SK-N-SH treated with all-trans-retinoic acid at 6 μM for 48 hours (cell line): ENCODE results near the gene CCDC188.

Experiments
- ATAC-seq: fragments of 200-7000 bp; cut with Tn5 transposase; 3 replicates; pipeline ENCODE4 v1.9.1; 2020; ENCODE audit warnings: mild to moderate bottlenecking, moderate library complexity
- ARNTL ChIP-seq: fragments of 450-650 bp; formaldehyde crosslinking; IDR thresholded peaks from 2 replicates; pipeline ENCODE4 v1.5.0; 2020; ENCODE audit warnings: low read depth, mild to moderate bottlenecking, moderate library complexity, borderline replicate concordance
- BACH2 ChIP-seq: fragments of 250-450 bp; sonication (Bioruptor Pico); IDR thresholded peaks from 2 replicates; pipeline ENCODE4 v1.9.0; 2021; ENCODE audit warnings: mild to moderate bottlenecking, borderline replicate concordance
- CSRNP3 ChIP-seq: fragments of 250-450 bp; sonication (Bioruptor Pico); IDR thresholded peaks from 2 replicates; pipeline ENCODE4 v1.5.1; 2021; ENCODE audit warnings: mild to moderate bottlenecking, moderate library complexity
- ESRRG ChIP-seq: fragments of 250-450 bp; sonication (Bioruptor Pico); IDR thresholded peaks from 2 replicates; pipeline ENCODE4 v1.6.1; 2021; ENCODE audit warnings: mild to moderate bottlenecking
- GLIS3 ChIP-seq: fragments of 250-450 bp; sonication (Bioruptor Pico); IDR thresholded peaks from 2 replicates; pipeline ENCODE4 v1.5.0; 2020; ENCODE audit warnings: mild to moderate bottlenecking, moderate library complexity
- ISL1 ChIP-seq: fragments of 250-450 bp; sonication (Bioruptor Pico); IDR thresholded peaks from 2 replicates; pipeline ENCODE4 v2.1.2; 2022; ENCODE audit warnings: mild to moderate bottlenecking, moderate library complexity
- POU6F1 ChIP-seq: fragments of 250-450 bp; sonication (Bioruptor Pico); IDR thresholded peaks from 2 replicates; pipeline ENCODE4 v1.8.0; 2021; ENCODE audit warnings: low read depth, mild to moderate bottlenecking, moderate library complexity, borderline replicate concordance
- PPARA ChIP-seq: fragments of 250-450 bp; sonication (Bioruptor Pico); IDR thresholded peaks from 2 replicates; pipeline ENCODE4 v1.5.0; 2020; ENCODE audit warnings: mild to moderate bottlenecking, borderline replicate concordance
- RARB ChIP-seq: fragments of 250-450 bp; sonication (Bioruptor Pico); IDR thresholded peaks from 2 replicates; pipeline ENCODE4 v1.8.0; 2021; ENCODE audit warnings: mild to moderate bottlenecking, moderate library complexity
- SNAI2 ChIP-seq: fragments of 250-450 bp; sonication (Bioruptor Pico); IDR thresholded peaks from 2 replicates; pipeline ENCODE4 v1.5.0; 2020; ENCODE audit warnings: mild to moderate bottlenecking, moderate library complexity
- TCF4 ChIP-seq: fragments of 250-450 bp; sonication (Bioruptor Pico); IDR thresholded peaks from 2 replicates; pipeline ENCODE4 v1.8.0; 2021; ENCODE audit warnings: mild to moderate bottlenecking, moderate library complexity, borderline replicate concordance
- TOX ChIP-seq: fragments of 250-450 bp; sonication (Bioruptor Pico); IDR thresholded peaks from 2 replicates; pipeline ENCODE4 v1.8.0; 2021; ENCODE audit warnings: mild to moderate bottlenecking, moderate library complexity, borderline replicate concordance
- ZC3H10 ChIP-seq: fragments of 250-450 bp; sonication (Bioruptor Pico); IDR thresholded peaks from 2 replicates; pipeline ENCODE4 v1.5.1; 2021; ENCODE audit warnings: mild to moderate bottlenecking, moderate library complexity
- ZFP3 ChIP-seq: fragments of 250-450 bp; sonication (Bioruptor Pico); IDR thresholded peaks from 2 replicates; pipeline ENCODE4 v1.5.0; 2020; ENCODE audit warnings: mild to moderate bottlenecking, moderate library complexity
- ZFP30 ChIP-seq: fragments of 450-650 bp; formaldehyde crosslinking; IDR thresholded peaks from 2 replicates; pipeline ENCODE4 v1.5.0; 2022; ENCODE audit warnings: mild to moderate bottlenecking, moderate library complexity
- ZNF565 ChIP-seq: fragments of 450-650 bp; formaldehyde crosslinking; conservative IDR thresholded peaks from 2 replicates; pipeline ENCODE4 v1.5.0; 2020; ENCODE audit warnings: low read depth, mild to moderate bottlenecking, moderate library complexity
- ZNF70 ChIP-seq: fragments of 450-650 bp; formaldehyde crosslinking; IDR thresholded peaks from 2 replicates; pipeline ENCODE4 v1.5.0; 2020; ENCODE audit warnings: mild to moderate bottlenecking, moderate library complexity
- ZNF8 ChIP-seq: fragments of 450-650 bp; formaldehyde crosslinking; IDR thresholded peaks from 2 replicates; pipeline ENCODE4 v1.5.0; 2020; ENCODE audit warnings: mild to moderate bottlenecking, moderate library complexity
- TF ChIP-seq, protein P1 (sequence below): fragments of 250-450 bp; sonication (Bioruptor Pico); IDR thresholded peaks from 2 replicates; pipeline ENCODE4 v1.5.0; 2020; ENCODE audit warnings: mild to moderate bottlenecking, moderate library complexity
- TF ChIP-seq, protein P2 (sequence below): fragments of 250-450 bp; sonication (Bioruptor Pico); IDR thresholded peaks from 2 replicates; pipeline ENCODE4 v1.5.1; 2020; ENCODE audit warnings: low read depth, mild to moderate bottlenecking, moderate library complexity
- TF ChIP-seq, protein P3 (sequence below): fragments of 250-450 bp; sonication (Bioruptor Pico); IDR thresholded peaks from 2 replicates; pipeline ENCODE4 v1.8.0; 2020; ENCODE audit warnings: mild to moderate bottlenecking, moderate library complexity, borderline replicate concordance

CCDC188 gene

DNA sequence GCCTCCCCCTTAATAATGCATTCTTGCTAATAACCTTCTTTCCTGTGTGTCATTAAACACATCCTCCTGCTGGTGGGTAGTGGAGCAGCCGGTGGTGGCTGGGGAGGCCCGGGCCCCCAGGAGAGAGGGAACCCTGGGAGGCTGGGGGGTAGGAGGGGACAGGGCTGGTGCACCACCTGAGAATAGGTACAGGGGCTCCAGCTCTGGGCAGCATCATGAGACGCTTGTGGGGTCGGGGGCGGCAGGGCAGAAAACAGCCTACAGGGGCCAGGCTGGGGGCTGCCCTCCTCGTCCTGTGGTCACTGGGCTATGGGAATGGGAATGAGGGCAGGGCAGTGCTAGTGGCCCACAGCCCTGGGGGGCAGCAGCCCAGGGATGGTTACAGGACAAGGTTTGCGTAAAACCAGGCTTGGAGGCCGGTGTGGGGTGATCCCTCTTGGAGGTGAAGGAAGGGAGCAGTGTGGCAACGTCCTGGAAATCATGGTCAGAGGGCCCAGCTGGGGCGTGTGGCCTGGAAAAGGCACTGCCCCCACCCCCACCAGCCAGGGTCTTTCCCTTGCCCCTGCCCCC lies 18.5 kb upstream of the CCDC188 start:
- no peak for ATAC-seq
- TF ChIP-seq GLIS3 (CRISPR knock-in tag) (no peak), SNAI2 (CRISPR knock-in tag) (no peak), ARNTL (no peak), TOX (CRISPR knock-in tag) (no peak), ZNF565 (CRISPR knock-in tag) (no peak), ZC3H10 (no peak), RARB (CRISPR knock-in tag) (no peak), TCF4 (no peak), PPARA (CRISPR knock-in tag) (no peak), ZNF8 (CRISPR knock-in tag) (no peak)
- TF ChIP-seq, protein P1, sequence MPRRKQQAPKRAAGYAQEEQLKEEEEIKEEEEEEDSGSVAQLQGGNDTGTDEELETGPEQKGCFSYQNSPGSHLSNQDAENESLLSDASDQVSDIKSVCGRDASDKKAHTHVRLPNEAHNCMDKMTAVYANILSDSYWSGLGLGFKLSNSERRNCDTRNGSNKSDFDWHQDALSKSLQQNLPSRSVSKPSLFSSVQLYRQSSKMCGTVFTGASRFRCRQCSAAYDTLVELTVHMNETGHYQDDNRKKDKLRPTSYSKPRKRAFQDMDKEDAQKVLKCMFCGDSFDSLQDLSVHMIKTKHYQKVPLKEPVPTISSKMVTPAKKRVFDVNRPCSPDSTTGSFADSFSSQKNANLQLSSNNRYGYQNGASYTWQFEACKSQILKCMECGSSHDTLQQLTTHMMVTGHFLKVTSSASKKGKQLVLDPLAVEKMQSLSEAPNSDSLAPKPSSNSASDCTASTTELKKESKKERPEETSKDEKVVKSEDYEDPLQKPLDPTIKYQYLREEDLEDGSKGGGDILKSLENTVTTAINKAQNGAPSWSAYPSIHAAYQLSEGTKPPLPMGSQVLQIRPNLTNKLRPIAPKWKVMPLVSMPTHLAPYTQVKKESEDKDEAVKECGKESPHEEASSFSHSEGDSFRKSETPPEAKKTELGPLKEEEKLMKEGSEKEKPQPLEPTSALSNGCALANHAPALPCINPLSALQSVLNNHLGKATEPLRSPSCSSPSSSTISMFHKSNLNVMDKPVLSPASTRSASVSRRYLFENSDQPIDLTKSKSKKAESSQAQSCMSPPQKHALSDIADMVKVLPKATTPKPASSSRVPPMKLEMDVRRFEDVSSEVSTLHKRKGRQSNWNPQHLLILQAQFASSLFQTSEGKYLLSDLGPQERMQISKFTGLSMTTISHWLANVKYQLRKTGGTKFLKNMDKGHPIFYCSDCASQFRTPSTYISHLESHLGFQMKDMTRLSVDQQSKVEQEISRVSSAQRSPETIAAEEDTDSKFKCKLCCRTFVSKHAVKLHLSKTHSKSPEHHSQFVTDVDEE = no peak
- TF ChIP-seq, protein P2, sequence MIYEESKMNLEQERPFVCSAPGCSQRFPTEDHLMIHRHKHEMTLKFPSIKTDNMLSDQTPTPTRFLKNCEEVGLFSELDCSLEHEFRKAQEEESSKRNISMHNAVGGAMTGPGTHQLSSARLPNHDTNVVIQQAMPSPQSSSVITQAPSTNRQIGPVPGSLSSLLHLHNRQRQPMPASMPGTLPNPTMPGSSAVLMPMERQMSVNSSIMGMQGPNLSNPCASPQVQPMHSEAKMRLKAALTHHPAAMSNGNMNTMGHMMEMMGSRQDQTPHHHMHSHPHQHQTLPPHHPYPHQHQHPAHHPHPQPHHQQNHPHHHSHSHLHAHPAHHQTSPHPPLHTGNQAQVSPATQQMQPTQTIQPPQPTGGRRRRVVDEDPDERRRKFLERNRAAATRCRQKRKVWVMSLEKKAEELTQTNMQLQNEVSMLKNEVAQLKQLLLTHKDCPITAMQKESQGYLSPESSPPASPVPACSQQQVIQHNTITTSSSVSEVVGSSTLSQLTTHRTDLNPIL = no peak

GRCh38 chr22:20167643-20168322 lies 16.9 kb upstream of the CCDC188 start:
- no peak for ATAC-seq
- TF ChIP-seq POU6F1 (CRISPR knock-in tag) (no peak), SNAI2 (CRISPR knock-in tag) (no peak), CSRNP3 (CRISPR knock-in tag) (no peak), TCF4 (no peak), ZNF70 (no peak), ZFP3 (CRISPR knock-in tag) (no peak), ISL1 (CRISPR knock-in tag) (no peak), ZC3H10 (no peak), ARNTL (no peak), ZNF565 (CRISPR knock-in tag) (no peak), TOX (CRISPR knock-in tag) (no peak), ZNF8 (CRISPR knock-in tag) (no peak), ZFP30 (CRISPR knock-in tag) (no peak), GLIS3 (CRISPR knock-in tag) (no peak), PPARA (CRISPR knock-in tag) (no peak), ESRRG (CRISPR knock-in tag) (no peak), BACH2 (no peak)
- TF ChIP-seq, protein P3, sequence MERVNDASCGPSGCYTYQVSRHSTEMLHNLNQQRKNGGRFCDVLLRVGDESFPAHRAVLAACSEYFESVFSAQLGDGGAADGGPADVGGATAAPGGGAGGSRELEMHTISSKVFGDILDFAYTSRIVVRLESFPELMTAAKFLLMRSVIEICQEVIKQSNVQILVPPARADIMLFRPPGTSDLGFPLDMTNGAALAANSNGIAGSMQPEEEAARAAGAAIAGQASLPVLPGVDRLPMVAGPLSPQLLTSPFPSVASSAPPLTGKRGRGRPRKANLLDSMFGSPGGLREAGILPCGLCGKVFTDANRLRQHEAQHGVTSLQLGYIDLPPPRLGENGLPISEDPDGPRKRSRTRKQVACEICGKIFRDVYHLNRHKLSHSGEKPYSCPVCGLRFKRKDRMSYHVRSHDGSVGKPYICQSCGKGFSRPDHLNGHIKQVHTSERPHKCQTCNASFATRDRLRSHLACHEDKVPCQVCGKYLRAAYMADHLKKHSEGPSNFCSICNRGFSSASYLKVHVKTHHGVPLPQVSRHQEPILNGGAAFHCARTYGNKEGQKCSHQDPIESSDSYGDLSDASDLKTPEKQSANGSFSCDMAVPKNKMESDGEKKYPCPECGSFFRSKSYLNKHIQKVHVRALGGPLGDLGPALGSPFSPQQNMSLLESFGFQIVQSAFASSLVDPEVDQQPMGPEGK (CRISPR knock-in tag) = no peak
- TF ChIP-seq, protein P2 = no peak
- TF ChIP-seq, all 23 proteins: peak for 0
